ENCODE results near the gene SLIT3. TPM values are rescaled to one million over a fixed set of nuclear protein-coding genes. Genes with fewer than 3 reads are reported as not detected.

Gene SLIT3
- total and polyA plus RNA-seq, 2 donors (not counting 3 experiments of a cell fraction or from before 2014, with no cell fraction given), result 0.90 to 1.0 TPM

DNA sequence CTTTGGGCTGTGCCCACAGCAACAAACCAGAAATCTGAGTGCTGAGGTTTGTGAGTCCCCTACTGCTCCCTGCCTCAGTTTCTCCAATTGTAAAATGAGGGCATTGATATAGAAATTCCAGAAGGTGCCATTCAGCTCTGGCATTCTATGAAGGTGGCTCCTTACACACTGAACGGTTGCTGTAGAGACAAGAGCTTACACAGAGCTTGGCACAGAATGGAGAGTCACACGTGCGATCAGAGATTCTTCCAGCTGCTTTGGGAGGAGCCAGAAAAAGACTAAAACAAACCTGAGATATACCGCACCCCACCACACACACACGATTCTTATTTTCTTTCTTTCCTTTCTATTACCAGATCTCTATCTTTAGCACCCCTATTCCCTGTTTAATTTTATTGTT is 122.7 kb downstream of the SLIT3 start:
- dilution Hi-C loops (cut with MboI; ENCODE audit: extremely low pct_ligation_motif_present, low sequenced_read_pairs) (no loop called here), intact Hi-C loops (cut with micrococcal nuclease) (no loop called here)
- Histone ChIP-seq H2AFZ (ENCODE audit: low read depth, low read length) (no peak overlapping the region), H3K4me1 (ENCODE audit: control insufficient read depth, extremely low read depth, insufficient read depth, low read length) (no peaks in the 10 kb centered on the region), H3K9me3 (replicated peaks; ENCODE audit: control insufficient read depth, insufficient read depth, low read length) (no peaks in the 10 kb centered on the region), H3K4me3 (replicated peaks in 1 of 3; ENCODE audit: insufficient read depth in 1 of 3, low read depth in 1 of 3, low read length in 3 of 3) (no peak overlapping the region), H3K27me3 (ENCODE audit: control insufficient read depth in 2 of 2, insufficient read depth in 2 of 2, low read length in 2 of 2) (no peaks in the 10 kb centered on the region), H4K20me1 (replicated peaks; ENCODE audit: control insufficient read depth, extremely low read depth, insufficient read depth, low read length) (no peaks in the 10 kb centered on the region), H3K79me2 (ENCODE audit: control insufficient read depth, insufficient read depth, low read length) (no peaks in the 10 kb centered on the region), H3K4me2 (ENCODE audit: insufficient read depth, low read length) (no peak overlapping the region), H3K27ac (ENCODE audit: insufficient read depth, low read depth, low read length) (no peak overlapping the region), H3K36me3 (ENCODE audit: control insufficient read depth in 2 of 2, extremely low read depth in 1 of 2, insufficient read depth in 2 of 2, low read length in 2 of 2) (no peaks in the 10 kb centered on the region), H3K9ac (replicated peaks; ENCODE audit: extremely low read depth, insufficient read depth, low read length) (no peak overlapping the region), H3K9me1 (replicated peaks; ENCODE audit: control insufficient read depth, extremely low read depth, insufficient read depth, low read length) (no peaks in the 10 kb centered on the region)
- no peak for FAIRE-seq
- ChIA-PET CTCF (interaction anchor here (1.2 kb wide), 1 partner anchor 124 kb away, joined by 3 read pairs; no protein-coding TSS in a partner anchor), POLR2A (no interaction called here)
- BruUV-seq (replicated peaks), result no TSS peak
- TF ChIP-seq JUN (IDR thresholded peaks at IDR 0.05; ENCODE audit: borderline replicate concordance, insufficient read depth, insufficient read length, low read depth) (no peak), POLR2AphosphoS5 (IDR thresholded peaks at IDR 0.05; ENCODE audit: insufficient read depth, low read depth, low read length) (no peak), FOS (IDR thresholded peaks at IDR 0.05; ENCODE audit: borderline replicate concordance, insufficient read depth, low read length) (no peak), MAX (IDR thresholded peaks at IDR 0.05; ENCODE audit: insufficient read depth, insufficient read length) (no peak), POLR2A (IDR thresholded peaks at IDR 0.05; ENCODE audit: low read depth, low read length) (no peak), MYC (IDR thresholded peaks at IDR 0.05; ENCODE audit: low read depth, low read length) (no peak), EZH2 (IDR thresholded peaks at IDR 0.05; ENCODE audit: borderline replicate concordance, low read depth, low read length, severe bottlenecking) (no peak)
- TF ChIP-seq, protein P1, sequence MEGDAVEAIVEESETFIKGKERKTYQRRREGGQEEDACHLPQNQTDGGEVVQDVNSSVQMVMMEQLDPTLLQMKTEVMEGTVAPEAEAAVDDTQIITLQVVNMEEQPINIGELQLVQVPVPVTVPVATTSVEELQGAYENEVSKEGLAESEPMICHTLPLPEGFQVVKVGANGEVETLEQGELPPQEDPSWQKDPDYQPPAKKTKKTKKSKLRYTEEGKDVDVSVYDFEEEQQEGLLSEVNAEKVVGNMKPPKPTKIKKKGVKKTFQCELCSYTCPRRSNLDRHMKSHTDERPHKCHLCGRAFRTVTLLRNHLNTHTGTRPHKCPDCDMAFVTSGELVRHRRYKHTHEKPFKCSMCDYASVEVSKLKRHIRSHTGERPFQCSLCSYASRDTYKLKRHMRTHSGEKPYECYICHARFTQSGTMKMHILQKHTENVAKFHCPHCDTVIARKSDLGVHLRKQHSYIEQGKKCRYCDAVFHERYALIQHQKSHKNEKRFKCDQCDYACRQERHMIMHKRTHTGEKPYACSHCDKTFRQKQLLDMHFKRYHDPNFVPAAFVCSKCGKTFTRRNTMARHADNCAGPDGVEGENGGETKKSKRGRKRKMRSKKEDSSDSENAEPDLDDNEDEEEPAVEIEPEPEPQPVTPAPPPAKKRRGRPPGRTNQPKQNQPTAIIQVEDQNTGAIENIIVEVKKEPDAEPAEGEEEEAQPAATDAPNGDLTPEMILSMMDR (IDR thresholded peaks at IDR 0.05; ENCODE audit: extremely low read depth in 1 of 2, insufficient read depth in 1 of 2, low read depth in 1 of 2, low read length in 2 of 2), result no peak
- no peak for DNase-seq (ENCODE audit: low read depth, low spot score)
